ENCODE data around the gene ARNT2.
"Not testable (repeated sequence)": the region's sequence is repeated elsewhere in the genome, so short reads cannot be mapped to it uniquely, and the experiment has no call there.

Gene ARNT2

DNA sequence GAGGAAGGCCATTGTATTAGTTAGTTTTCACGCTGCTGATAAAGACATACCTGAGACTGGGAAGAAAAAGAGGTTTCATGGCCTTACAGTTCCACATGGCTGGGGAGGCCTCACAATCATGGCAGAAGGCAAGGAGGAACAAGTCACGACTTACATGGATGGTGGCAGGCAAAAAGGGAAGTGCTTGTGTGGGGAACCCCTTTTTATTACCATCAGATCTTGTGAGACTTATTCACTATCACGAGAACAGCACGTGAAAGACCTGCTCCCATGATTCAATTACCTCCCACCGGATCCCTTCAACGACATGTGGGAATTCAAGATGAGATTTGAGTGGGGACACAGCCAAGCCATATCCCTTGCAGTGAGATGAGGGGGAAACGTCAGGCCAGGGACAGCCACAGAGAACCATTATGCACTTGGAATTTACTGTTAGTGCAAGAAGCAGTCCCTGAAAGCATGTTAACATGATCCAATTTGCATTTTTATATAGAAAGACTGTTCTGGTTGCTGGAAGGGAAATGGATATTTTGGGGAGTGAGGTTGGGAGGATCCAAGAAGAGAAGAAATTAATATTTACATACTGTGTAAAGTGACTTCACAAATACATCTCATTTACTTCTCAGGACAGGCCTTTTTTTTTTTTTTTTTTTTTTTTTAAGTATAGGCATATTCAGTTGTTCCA lies 87.1 kb downstream of the ARNT2 start:
- DNase-seq (ENCODE audit: low read depth, low spot score), result no peak

GRCh38 chr15:80492409-80492808 lies 88.2 kb downstream of the ARNT2 start:
- DNase-seq (ENCODE audit: low read depth, low spot score), result no peak

GRCh38 chr15:80492874-80493273 lies 88.7 kb downstream of the ARNT2 start:
- no peak for DNase-seq (ENCODE audit: low read depth, low spot score)

- DNase-seq (ENCODE audit: low read depth, low spot score), result peak; percentile 87
Measured at GRCh38 chr15:80494351-80494751, 90.2 kb downstream of the ARNT2 start.

GRCh38 chr15:80494756-80495155 lies 90.6 kb downstream of the ARNT2 start:
- no peak for DNase-seq (ENCODE audit: low read depth, low spot score)

DNA sequence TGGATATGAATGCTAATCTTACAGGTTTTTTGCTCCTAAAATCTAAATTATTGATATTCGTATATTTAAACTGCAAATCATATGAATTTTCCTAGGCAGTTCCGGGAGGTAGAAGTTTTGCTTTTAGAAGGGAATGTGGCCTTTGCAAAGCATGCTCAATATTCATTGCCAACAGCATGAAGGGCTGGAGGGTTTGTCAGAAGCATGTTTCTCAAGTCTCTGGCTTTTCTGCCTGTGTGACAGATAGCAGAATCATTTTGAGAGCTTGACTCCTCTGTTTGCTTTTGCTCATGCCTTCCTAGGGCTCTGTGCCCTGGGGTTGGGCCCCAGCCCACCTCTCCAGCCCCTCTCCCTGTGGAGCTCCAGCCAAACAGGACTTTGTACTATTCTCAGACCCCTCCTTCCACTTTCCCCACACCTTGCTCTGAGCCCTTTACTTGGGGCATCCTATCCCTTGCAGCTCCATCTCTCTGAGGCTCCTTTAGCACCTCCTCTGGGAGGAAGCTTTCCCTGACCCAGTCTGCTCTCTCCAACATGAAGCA lies 91.3 kb downstream of the ARNT2 start:
- no peak for DNase-seq (ENCODE audit: low read depth, low spot score)

- no peak for DNase-seq (ENCODE audit: low read depth, low spot score)
Measured at GRCh38 chr15:80496096-80496495, 91.9 kb downstream of the ARNT2 start.

- DNase-seq (ENCODE audit: low read depth, low spot score), result no peak
Measured at GRCh38 chr15:80497221-80497620, 93.0 kb downstream of the ARNT2 start.

GRCh38 chr15:80498652-80499051 lies 94.5 kb downstream of the ARNT2 start:
- no peak for DNase-seq (ENCODE audit: low read depth, low spot score)

- no peak for DNase-seq (ENCODE audit: low read depth, low spot score)
Measured at GRCh38 chr15:80500021-80500420, 95.8 kb downstream of the ARNT2 start.

DNA sequence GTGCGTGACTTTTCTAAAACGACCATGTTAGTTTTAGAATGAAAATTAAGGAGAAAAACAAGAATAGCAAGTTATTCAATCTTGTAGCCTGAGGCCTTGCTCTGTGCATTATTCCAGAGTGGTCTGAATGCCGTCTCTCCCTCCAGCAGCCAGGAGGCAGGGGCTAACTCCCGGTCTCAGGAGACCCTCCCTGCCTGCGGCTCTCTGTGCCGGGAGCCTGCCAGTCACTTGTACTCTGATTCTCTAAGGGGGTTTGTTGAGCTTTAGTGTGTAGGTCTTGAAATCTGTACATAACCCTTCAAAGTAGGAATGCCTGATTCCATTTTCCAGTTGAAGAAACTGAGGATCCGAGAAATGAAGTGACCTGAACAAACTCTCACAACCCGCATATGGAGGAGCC lies 97.3 kb downstream of the ARNT2 start:
- DNase-seq (ENCODE audit: low read depth, low spot score), result no peak

DNA sequence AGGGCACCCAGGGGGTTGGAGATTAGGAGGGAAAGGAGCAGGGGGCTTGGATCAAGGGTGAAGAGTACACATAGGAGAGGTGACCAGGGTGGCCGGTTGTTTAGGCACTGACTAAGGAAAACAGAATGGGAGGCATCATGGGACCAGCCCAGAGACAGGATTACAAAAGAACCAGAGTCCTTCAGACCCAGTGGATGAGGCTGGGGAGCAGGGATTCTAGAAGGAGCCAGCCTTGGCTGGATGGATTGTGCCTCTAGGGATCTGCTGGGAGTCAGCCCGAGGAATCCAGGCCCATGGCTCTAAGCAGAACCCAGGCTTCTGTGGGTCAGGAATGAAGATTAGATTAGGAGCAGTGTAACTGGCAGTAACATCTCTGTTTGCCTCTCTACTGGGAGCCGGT lies 98.6 kb downstream of the ARNT2 start:
- DNase-seq (ENCODE audit: low read depth, low spot score), result no peak

GRCh38 chr15:80503319-80503952 lies 99.3 kb downstream of the ARNT2 start:
- DNase-seq (ENCODE audit: low read depth, low spot score), result no peak

GRCh38 chr15:80504931-80505330 lies 100.7 kb downstream of the ARNT2 start:
- no peak for DNase-seq (ENCODE audit: low read depth, low spot score)

DNA sequence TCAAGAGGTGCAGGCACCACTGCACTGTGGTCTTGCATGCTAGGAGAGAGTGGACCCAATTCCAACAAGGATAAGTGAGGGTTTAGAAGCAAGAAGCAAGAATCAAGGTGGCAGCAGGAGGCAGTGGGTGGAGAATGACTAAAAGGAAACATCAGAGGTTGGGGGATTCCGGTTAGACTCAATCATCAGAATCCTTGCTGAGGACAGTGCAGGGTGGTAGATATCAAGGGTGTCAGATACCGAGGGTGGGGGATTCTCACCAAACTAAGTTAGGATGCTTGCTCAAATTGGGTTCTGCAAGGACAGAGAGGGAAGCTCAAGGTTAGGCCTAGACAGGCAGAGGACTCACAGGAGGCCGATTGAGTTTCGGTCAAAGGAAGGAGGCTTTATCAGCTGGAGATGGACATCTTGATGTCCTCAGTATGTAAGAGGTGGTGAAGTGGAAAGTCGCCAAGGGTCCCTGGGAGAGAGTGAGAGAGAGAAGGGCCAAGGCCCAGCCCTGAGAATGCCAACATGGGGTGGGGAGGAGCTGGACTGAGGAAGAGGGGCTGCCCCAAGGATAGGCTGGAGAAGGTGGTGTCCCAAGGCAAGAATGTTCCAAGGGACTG lies 102.2 kb downstream of the ARNT2 start:
- DNase-seq (ENCODE audit: low read depth, low spot score), result no peak

- no peak for DNase-seq (ENCODE audit: low read depth, low spot score)
Measured at GRCh38 chr15:80507131-80507530, 102.9 kb downstream of the ARNT2 start.

DNA sequence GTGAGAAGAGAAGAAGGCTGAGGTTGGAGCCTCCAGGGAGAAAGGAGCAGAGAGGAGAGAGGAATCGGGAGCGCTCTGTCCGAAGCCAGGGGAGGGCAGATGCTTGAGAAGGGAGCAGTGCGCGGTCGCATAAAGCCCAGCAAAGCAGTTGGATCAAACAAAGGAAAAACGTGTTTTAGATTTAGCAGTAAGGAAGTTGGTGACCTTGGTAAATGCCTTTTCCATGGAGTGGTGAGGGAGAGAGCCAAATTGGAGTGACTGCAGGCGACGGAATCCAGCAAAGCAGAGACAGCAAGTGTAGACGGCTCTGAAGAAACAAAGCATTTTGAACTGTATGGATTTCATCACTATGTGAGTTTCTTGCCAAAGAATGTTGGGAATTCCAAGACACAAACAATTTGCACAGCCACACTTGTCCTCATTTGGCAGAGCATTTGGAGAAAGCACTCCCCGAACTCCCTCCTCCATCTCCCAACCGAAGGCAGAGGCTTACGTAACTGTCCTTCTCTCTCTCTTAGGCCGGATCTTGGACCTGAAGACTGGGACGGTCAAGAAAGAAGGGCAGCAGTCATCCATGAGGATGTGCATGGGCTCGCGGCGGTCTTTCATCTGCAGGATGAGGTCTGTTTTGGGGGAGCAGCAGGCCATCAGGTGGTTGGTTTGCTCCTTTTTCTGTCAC lies 103.6 kb downstream of the ARNT2 start:
- peak; percentile 80 for DNase-seq (ENCODE audit: low read depth, low spot score)

DNA sequence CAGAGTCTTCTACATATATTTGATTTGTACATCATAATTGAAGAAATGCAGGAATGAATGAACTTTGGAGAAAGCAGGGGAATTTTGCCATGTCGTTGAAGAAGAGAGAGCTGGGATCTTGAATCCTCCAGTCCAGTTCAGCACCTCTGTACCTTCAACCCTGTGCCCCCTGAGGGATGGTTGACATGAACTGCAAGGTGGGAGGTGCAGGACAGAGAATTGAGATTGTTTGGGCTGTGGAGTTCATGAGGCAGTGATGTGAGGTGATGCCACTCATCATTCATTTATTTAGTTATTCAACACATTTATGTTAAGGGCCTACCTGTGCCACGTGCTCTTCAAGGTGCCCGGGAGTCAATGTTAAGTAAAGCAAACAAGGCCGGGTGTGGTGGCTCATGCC lies 104.6 kb downstream of the ARNT2 start:
- DNase-seq (ENCODE audit: low read depth, low spot score), result no peak

GRCh38 chr15:80509800-80510199 lies 105.6 kb downstream of the ARNT2 start:
- no peak for DNase-seq (ENCODE audit: low read depth, low spot score)

GRCh38 chr15:80510985-80511384 lies 106.8 kb downstream of the ARNT2 start:
- DNase-seq (ENCODE audit: low read depth, low spot score), result not testable (repeated sequence)

DNA sequence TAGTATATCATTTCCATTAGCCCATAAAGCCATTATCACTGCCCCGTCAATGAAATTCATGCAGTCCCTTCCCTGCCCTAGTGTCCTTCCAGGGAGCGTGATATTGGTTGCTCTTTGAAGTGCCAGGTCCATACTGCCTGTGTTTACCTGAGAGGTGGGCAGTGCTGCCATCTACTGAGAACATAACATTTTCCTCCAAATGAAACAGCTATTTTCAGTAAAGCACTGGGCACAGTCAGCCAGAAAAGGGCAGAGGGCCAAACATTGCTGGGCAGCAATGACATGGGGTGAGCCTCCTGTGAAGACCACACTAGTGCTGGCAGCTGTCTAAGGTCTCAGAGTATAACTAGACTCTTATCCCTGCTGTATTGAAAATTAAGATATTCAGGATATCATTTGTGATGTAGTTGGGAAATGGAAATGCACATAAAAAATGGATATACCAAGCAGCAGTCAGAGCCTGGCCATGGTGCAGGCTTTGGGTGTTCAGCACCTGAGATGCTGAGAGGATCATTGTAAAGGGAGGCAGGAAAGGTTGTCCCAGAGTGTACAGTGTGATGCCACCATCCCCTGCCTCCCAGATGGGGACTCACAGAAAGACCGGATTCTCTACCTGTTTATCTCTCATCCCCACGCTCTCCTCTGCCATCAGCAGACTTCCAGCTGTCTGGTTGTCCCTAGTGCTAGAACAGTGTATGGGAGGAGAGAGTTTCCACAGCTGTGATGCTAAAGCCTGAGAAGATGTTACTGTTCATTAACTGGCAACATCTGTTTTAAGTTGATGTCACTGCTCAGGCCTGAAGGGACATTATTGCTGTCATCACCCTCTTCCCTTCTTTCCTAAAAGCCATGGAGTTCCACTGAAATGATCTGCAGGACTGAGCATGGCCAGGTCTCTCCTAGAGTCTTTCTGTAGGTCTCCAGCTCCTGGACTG lies 108.8 kb downstream of the ARNT2 start:
- DNase-seq (ENCODE audit: low read depth, low spot score), result peak; percentile 59
